ENCODE results near the gene RBBP9.

The RBBP9 gene

GRCh38 chr20:18466894-18467730 is 29.9 kb downstream of the RBBP9 start, which contains the start of the genes DZANK1 and POLR3F:
Gene DZANK1 (minus strand): TSS chr20:18467030. CDS start chr20:18465358, 1,672 bp downstream.
Gene POLR3F (plus strand): TSS chr20:18467390. CDS start chr20:18467507, 117 bp downstream.
- H3K27me3 Mint-ChIP-seq: no peaks in the 10 kb centered on the region
- peak within 1 kb of the TSS; percentile 95 for H3K27ac Mint-ChIP-seq
- peak within 1 kb of the TSS; percentile 97 for H3K4me3 Mint-ChIP-seq
- no peaks in the 10 kb centered on the region for H3K9me3 Mint-ChIP-seq
- H3K4me1 Mint-ChIP-seq (ENCODE audit: low read depth): peaks cover 33% of the 10 kb centered on the region
- H3K36me3 Mint-ChIP-seq (ENCODE audit: low read depth): peaks cover 18% of the 10 kb centered on the region

GRCh38 chr20:18466574-18466893 is 30.5 kb downstream of the RBBP9 start:
- Mint-ChIP-seq H3K4me3 (peak overlapping the region; percentile 97), H3K27ac (peak overlapping the region; percentile 95), H3K27me3 (no peaks in the 10 kb centered on the region), H3K4me1 (ENCODE audit: low read depth) (peaks cover 33% of the 10 kb centered on the region), H3K9me3 (no peaks in the 10 kb centered on the region), H3K36me3 (ENCODE audit: low read depth) (peaks cover 17% of the 10 kb centered on the region)

DNA sequence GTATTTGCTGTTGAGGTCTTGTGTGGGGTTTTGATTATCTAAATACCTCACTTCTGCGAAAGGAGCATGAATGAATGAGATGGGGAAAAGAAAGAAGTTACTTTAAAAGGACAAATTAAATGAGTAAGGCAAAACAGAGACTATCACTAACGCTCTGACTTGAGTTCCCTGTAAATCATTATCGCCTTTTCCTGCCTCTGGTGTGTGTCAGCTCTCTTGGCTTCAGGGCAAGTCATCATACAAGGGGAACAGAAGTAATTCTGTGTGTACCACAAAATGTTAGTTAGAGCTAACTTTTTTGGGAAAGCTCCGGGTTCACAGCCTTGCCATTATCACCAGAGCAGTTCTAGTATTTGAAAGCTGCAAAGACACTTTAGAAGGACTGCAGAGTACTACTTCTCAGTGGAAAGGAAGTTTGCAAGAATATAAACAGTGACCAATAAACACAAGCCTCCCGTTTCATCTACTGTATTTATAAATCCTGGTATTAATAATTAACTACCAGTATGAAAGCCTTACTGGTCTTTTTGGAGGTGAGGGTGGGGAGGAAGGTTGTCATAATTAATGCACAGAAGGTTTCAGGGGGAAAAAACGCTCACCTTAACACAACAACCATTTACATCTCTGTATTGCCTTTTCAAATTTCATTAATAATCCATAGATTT is 31.4 kb downstream of the RBBP9 start:
- Mint-ChIP-seq H3K36me3 (ENCODE audit: low read depth) (peaks cover 13% of the 10 kb centered on the region), H3K27me3 (no peaks in the 10 kb centered on the region), H3K4me3 (peak overlapping the region; percentile 97), H3K9me3 (no peaks in the 10 kb centered on the region), H3K4me1 (ENCODE audit: low read depth) (peaks cover 33% of the 10 kb centered on the region), H3K27ac (no peak overlapping the region)

- Mint-ChIP-seq H3K4me1 (ENCODE audit: low read depth) (no peaks in the 10 kb centered on the region), H3K27me3 (no peaks in the 10 kb centered on the region), H3K36me3 (ENCODE audit: low read depth) (no peaks in the 10 kb centered on the region), H3K27ac (no peak overlapping the region), H3K4me3 (no peak overlapping the region), H3K9me3 (no peaks in the 10 kb centered on the region)
Measured at GRCh38 chr20:18456600-18456999, 40.4 kb downstream of the RBBP9 start.

- Mint-ChIP-seq H3K27ac (no peak overlapping the region), H3K4me3 (no peak overlapping the region), H3K27me3 (no peaks in the 10 kb centered on the region), H3K9me3 (no peaks in the 10 kb centered on the region), H3K4me1 (ENCODE audit: low read depth) (no peaks in the 10 kb centered on the region), H3K36me3 (ENCODE audit: low read depth) (no peaks in the 10 kb centered on the region)
Measured at GRCh38 chr20:18443886-18444285, 53.1 kb downstream of the RBBP9 start.

DNA sequence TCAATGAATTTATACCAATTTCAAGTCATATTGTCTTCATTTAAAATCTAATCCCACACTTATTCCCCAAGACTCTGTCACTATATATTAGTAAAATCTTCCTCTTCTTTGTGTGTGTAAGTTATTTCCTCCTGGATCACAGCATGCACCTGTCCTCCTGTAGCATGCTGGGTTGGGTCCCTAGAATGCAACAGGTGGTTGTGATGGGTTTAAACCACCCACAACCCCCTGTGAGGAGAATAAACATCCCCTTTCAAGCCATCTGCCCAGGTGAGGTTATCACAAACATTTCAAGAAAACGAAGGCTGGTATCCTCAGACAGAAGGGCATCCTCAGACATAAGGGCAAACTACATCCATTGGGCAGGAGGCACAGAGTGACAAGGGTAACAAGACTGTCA is 56.6 kb downstream of the RBBP9 start:
- H3K27ac Mint-ChIP-seq: no peak overlapping the region
- H3K4me3 Mint-ChIP-seq: no peak overlapping the region
- H3K4me1 Mint-ChIP-seq (ENCODE audit: low read depth): peaks cover 6% of the 10 kb centered on the region
- H3K9me3 Mint-ChIP-seq: no peaks in the 10 kb centered on the region
- H3K36me3 Mint-ChIP-seq (ENCODE audit: low read depth): no peaks in the 10 kb centered on the region
- H3K27me3 Mint-ChIP-seq: no peaks in the 10 kb centered on the region

DNA sequence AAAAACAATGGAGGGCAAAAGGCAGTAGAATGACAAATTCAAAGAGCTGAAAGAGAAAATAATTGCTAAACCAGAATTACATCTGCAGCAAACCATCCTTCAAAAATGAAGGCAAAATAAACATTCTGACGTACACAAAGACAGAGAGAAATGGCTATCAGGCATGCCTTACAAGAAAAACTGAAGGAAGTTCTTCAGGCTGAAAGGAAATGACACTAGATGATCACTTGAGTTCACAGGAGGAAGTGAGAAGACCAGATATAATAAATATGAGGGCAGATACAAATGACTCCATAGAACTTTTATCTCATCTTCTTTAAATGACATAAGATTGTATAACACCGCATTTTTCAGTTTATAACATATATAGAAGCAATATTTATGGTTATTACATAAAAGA is 60.2 kb downstream of the RBBP9 start:
- Mint-ChIP-seq H3K9me3 (no peaks in the 10 kb centered on the region), H3K36me3 (ENCODE audit: low read depth) (no peaks in the 10 kb centered on the region), H3K27ac (no peak overlapping the region), H3K4me3 (no peak overlapping the region), H3K4me1 (ENCODE audit: low read depth) (peaks cover 6% of the 10 kb centered on the region), H3K27me3 (no peaks in the 10 kb centered on the region)

Data from stimulated activated naive CD8-positive, alpha-beta T cell treated with anti-CD3 and anti-CD28 coated beads, Interleukin-15, Interleukin-2, amounts not matched to agents 100 ng/mL and 50 ng/mL, for 24 hours (primary cell).